GM10266 (cell line): ENCODE measurements around the gene RND3.

ENCODE experiments used
- DNase-seq: peaks from one replicate; pipeline ENCODE4 v3.0.0; 2012; ENCODE audit errors: extremely low spot score
- CTCF ChIP-seq: IDR thresholded peaks from 2 replicates; pipeline ENCODE4 v1.5.1; 2012; ENCODE audit warnings: mild to moderate bottlenecking, low read depth; ENCODE audit not compliant: control insufficient read depth, insufficient read depth; ENCODE audit errors: missing control alignments

The RND3 gene

GRCh38 chr2:150428641-150429040, 58.8 kb downstream of the RND3 start:
- no peak for DNase-seq
- TF ChIP-seq CTCF = no peak

DNA sequence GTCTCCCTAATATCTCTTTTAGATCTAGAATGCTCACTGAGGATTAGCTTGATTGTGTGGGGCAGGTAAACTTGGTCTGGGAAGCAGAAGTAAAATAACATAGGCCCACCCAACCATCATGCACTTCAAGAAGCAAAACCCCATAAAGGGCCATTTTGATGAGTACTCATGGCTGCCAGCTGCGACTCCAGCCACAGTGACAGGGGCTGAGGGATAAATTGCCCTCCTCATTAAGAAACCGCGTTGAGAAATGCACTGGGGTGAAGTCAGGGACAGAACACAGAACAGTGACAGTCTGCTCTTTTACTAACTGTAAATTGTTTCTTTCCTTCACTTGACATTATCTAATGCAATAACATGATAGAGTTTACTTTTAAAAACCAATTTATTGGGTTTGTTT, 60.2 kb downstream of the RND3 start:
- DNase-seq = no peak
- no peak for TF ChIP-seq CTCF

DNA sequence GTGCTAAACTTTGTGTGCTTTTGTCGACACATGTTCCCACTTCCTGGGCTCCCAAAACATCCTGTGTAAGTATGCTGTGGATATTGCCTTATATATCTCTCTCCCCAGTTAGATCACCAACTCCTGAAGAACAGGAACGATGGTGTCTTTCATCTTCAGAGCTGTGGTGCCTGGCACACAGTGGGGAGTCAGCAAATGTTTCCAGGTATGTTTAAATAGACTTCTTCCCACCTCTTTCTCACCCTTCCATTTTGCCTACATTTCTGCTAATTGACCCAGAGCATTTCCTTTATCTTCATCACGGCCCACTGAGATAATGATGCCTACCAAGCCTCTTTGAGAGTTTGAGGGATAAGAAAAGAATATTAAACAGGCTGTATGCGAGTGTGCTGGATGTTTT, 60.7 kb downstream of the RND3 start:
- DNase-seq = no peak
- no peak for TF ChIP-seq CTCF

- no peak for TF ChIP-seq CTCF
- DNase-seq = no peak
Measured at GRCh38 chr2:150426315-150426714, 61.2 kb downstream of the RND3 start.

- no peak for DNase-seq
- TF ChIP-seq CTCF = no peak
Measured at GRCh38 chr2:150425121-150425955, 62.1 kb downstream of the RND3 start.

GRCh38 chr2:150424406-150424805, 63.1 kb downstream of the RND3 start:
- no peak for DNase-seq
- no peak for TF ChIP-seq CTCF

DNA sequence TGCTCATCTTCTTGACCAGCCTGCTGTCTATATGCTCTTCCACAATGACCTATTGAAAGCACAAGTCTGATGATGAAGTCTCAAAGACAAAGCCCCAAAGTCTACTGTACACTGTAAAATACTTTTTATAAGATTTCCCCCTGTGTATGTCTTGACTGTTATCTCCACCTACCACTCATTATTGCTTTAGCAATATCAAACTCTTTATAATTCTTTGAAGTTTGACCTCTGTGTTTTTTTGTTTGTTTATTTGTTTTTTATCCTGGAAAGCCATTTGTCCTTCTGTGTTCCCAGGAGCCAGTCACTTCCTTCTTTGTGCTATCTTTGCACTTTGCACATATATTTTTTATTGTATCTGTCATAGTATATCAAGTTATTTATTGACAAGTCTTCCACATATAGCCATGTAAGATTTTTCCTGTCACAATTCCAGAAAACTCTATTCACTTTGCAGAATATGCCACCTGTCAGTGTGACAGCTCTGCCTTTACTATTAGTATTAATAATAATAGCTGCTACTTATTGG, 66.3 kb downstream of the RND3 start:
- TF ChIP-seq CTCF = no peak
- no peak for DNase-seq
